MCF 10A (cell line): ENCODE measurements around the gene GPR31. TPM values are rescaled to one million over a fixed set of nuclear protein-coding genes. Genes with fewer than 3 reads are reported as not detected.

Experiments
- BruUV-seq: library from RNA; stranded (reverse); fragments of 400-500 nt; replicated peaks from 2 replicates; lab custom pipeline; 2021; lab: Mats Ljungman, UMichigan
- CTCF ChIA-PET: fragments of 300-600 bp; sonication (Branson Sonifier 250); formaldehyde crosslinking; extraction: SDS; loops from one replicate; lab custom pipeline; 2021; ENCODE audit warnings: antibody characterized with exemption, inconsistent platforms; lab: Yijun Ruan, JAX
- POLR2A ChIA-PET: fragments of 300-600, 350-650 bp; sonication (Branson Sonifier 250); formaldehyde crosslinking; extraction: SDS; loops from one replicate; lab custom pipeline; 2020; ENCODE audit warnings: antibody characterized with exemption, inconsistent platforms; lab: Yijun Ruan, JAX
- DNase-seq: peaks from one replicate; pipeline ENCODE4 v3.0.0-alpha.2; 2018; ENCODE audit not compliant: unreplicated experiment
- H3K27ac Mint-ChIP-seq: one replicate; pipeline ENCODE4 v1.8.0; 2022; ENCODE audit warnings: mild to moderate bottlenecking, low read depth, mixed read lengths; ENCODE audit not compliant: unreplicated experiment
- H3K27me3 Mint-ChIP-seq: one replicate; pipeline ENCODE4 v1.8.0; 2022; ENCODE audit warnings: mixed read lengths; ENCODE audit not compliant: insufficient read depth, unreplicated experiment
- H3K36me3 Mint-ChIP-seq: one replicate; pipeline ENCODE4 v1.8.0; 2022; ENCODE audit warnings: mild to moderate bottlenecking, moderate library complexity, mixed read lengths; ENCODE audit not compliant: insufficient read depth, unreplicated experiment
- H3K4me1 Mint-ChIP-seq: one replicate; pipeline ENCODE4 v1.8.0; 2022; ENCODE audit warnings: mixed read lengths; ENCODE audit not compliant: insufficient read depth, unreplicated experiment
- H3K4me3 Mint-ChIP-seq: one replicate; pipeline ENCODE4 v1.8.0; 2022; ENCODE audit warnings: mild to moderate bottlenecking, moderate library complexity, mixed read lengths; ENCODE audit not compliant: unreplicated experiment
- H3K9me3 Mint-ChIP-seq: one replicate; pipeline ENCODE4 v1.8.0; 2022; ENCODE audit warnings: mixed read lengths; ENCODE audit not compliant: unreplicated experiment
- CTCF ChIP-seq: fragments of 200-600 bp; IDR thresholded peaks from one replicate; pipeline ENCODE4 v1.8.0; 2022; ENCODE audit warnings: antibody characterized with exemption, mild to moderate bottlenecking; ENCODE audit not compliant: unreplicated experiment
- intact Hi-C: fragments of 100-400 bp; cut with micrococcal nuclease; formaldehyde crosslinking; loops from 2 replicates; pipeline ENCODE4 v1.14.1; 2022
- total RNA-seq: library from RNA; stranded (reverse); gene quantifications from 2 replicates; pipeline ENCODE4 v1.2.3, GENCODE V29; 2022

The GPR31 gene
- total RNA-seq, 1 experiment from 2014 or later: not detected

- Mint-ChIP-seq H3K9me3 (no peaks in the 10 kb centered on the region), H3K4me1 (no peaks in the 10 kb centered on the region), H3K27ac (no peak overlapping the region), H3K4me3 (no peak overlapping the region), H3K36me3 (no peaks in the 10 kb centered on the region), H3K27me3 (peaks cover 43% of the 10 kb centered on the region)
- intact Hi-C loops: no loop called here
- CTCF ChIA-PET: no interaction called here
- no peak for TF ChIP-seq CTCF
- POLR2A ChIA-PET: no interaction called here
- DNase-seq: no peak
- no TSS peak for BruUV-seq
Observed at GRCh38 chr6:167145461-167145860, 12.3 kb downstream of the GPR31 start.

GRCh38 chr6:167143041-167143440 lies 14.7 kb downstream of the GPR31 start:
- H3K36me3 Mint-ChIP-seq: no peaks in the 10 kb centered on the region
- no TSS peak for BruUV-seq
- no peak for TF ChIP-seq CTCF
- no peaks in the 10 kb centered on the region for H3K9me3 Mint-ChIP-seq
- intact Hi-C loops: no loop called here
- H3K4me3 Mint-ChIP-seq: no peak overlapping the region
- no peak overlapping the region for H3K27ac Mint-ChIP-seq
- no peaks in the 10 kb centered on the region for H3K4me1 Mint-ChIP-seq
- no peak for DNase-seq
- CTCF ChIA-PET: interaction anchor here (0.7 to 2.5 kb wide), 4 partner anchors 154 to 368 kb away, joined by 3 to 19 read pairs (median 3); no protein-coding TSS in a partner anchor
- H3K27me3 Mint-ChIP-seq: peaks cover 55% of the 10 kb centered on the region
- POLR2A ChIA-PET: interaction anchor here (0.7 kb wide), 1 partner anchor 154 kb away, joined by 3 read pairs; no protein-coding TSS in a partner anchor

DNA sequence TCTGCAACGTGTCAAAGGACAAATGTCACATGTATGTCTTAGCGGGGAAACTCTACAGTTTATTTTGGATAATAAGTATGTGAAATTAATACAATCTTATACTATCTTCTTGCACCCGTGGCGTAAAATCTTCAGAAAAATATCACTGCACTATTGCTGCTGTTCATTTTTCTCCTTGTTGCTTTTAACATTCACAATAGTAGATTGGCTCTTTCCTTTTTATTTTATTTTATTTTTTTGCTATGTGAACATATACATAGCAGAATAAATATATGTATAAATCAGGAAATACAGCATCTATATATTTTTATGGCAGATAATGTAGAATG lies 15.4 kb downstream of the GPR31 start:
- Mint-ChIP-seq H3K4me1 (no peaks in the 10 kb centered on the region), H3K36me3 (no peaks in the 10 kb centered on the region), H3K27ac (no peak overlapping the region), H3K27me3 (peaks cover 61% of the 10 kb centered on the region), H3K9me3 (no peaks in the 10 kb centered on the region), H3K4me3 (no peak overlapping the region)
- TF ChIP-seq CTCF: no peak
- intact Hi-C loops: loop anchor here (1.0 kb wide), 2 partner anchors 145 to 356 kb away; no protein-coding TSS in a partner anchor
- ChIA-PET POLR2A (interaction anchor here (0.7 kb wide), 1 partner anchor 154 kb away, joined by 3 read pairs; no protein-coding TSS in a partner anchor), CTCF (interaction anchor here (0.7 to 2.5 kb wide), 10 partner anchors 10 to 975 kb away, joined by 3 to 19 read pairs (median 3); no protein-coding TSS in a partner anchor)
- BruUV-seq: no TSS peak
- no peak for DNase-seq

- H3K36me3 Mint-ChIP-seq: no peaks in the 10 kb centered on the region
- H3K9me3 Mint-ChIP-seq: no peaks in the 10 kb centered on the region
- H3K4me1 Mint-ChIP-seq: no peaks in the 10 kb centered on the region
- intact Hi-C loops: loop anchor here (1.0 kb wide), 2 partner anchors 145 to 356 kb away; no protein-coding TSS in a partner anchor
- peak; percentile 49 for DNase-seq
- no peak overlapping the region for H3K27ac Mint-ChIP-seq
- H3K27me3 Mint-ChIP-seq: peaks cover 66% of the 10 kb centered on the region
- ChIA-PET POLR2A (no interaction called here), CTCF (interaction anchor here (0.6 to 2.5 kb wide), 15 partner anchors 10 to 1264 kb away, joined by 3 to 19 read pairs (median 3); no protein-coding TSS in a partner anchor)
- peak; percentile 67 for TF ChIP-seq CTCF
- BruUV-seq: no TSS peak
- H3K4me3 Mint-ChIP-seq: no peak overlapping the region
Observed at GRCh38 chr6:167141667-167142432, 15.9 kb downstream of the GPR31 start.
